NB4 (cell line): ENCODE measurements around the gene POLRMT.

Source experiments
- CTCF ChIP-seq: IDR thresholded peaks from one replicate; pipeline ENCODE4 v1.5.1; 2012; ENCODE audit warnings: low read depth, low read length
- MAX ChIP-seq: IDR thresholded peaks from 2 replicates; pipeline ENCODE4 v1.6.1; 2011; ENCODE audit warnings: low read depth, low read length
- POLR2A ChIP-seq: IDR thresholded peaks from 2 replicates; pipeline ENCODE4 v1.6.1; 2011; ENCODE audit warnings: mild to moderate bottlenecking; ENCODE audit not compliant: insufficient read length; ENCODE audit errors: extremely low read depth

- TF ChIP-seq CTCF (no peak), POLR2A (no peak), MAX (no peak)
These were observed 53.5 kb downstream of the POLRMT start for GRCh38 chr19:579842-580155.
